GM18861 (cell line): ENCODE data around the gene AADACL4.
"Not testable (repeated sequence)": the region's sequence is repeated elsewhere in the genome, so short reads cannot be mapped to it uniquely, and the experiment has no call there.

Experiments used
- ATAC-seq: cut with Tn5 transposase; IDR thresholded peaks from one replicate; pipeline ENCODE4 v1.9.1; 2021; ENCODE audit not compliant: unreplicated experiment

The AADACL4 gene

DNA sequence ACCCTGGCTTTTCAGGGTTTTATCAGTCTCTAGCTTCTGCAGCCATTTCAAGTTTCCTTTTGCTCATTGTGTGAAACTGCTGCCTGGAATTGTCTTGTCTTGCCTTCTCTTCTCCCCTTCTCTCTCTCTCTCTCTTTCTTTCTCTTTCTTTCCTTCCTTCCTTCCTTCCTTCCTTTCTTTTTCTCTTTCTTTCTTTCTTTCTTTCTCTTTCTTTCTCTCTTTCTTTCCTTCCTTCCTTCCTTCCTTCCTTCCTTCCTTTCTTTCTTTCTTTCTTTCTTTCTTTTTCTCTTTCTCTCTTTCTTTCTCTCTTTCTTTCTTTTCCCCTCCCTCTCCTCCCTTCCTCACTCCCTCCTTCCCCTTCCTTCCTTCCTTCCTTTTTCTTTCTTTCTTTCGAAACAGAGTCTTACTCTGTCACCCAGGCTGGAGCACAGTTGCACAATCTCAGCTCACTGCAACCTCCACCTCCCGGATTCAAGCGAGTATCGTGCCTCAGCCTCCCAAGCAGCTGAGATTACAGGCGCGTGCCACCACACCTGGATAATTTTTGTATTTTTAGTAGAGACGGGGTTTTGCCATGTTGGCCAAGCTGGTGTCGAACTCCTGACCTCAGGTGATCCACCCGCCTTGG lies 14.1 kb downstream of the AADACL4 start:
- not testable (repeated sequence) for ATAC-seq

- no peak for ATAC-seq
Measured at GRCh38 chr1:12658531-12659453, 14.9 kb downstream of the AADACL4 start.

DNA sequence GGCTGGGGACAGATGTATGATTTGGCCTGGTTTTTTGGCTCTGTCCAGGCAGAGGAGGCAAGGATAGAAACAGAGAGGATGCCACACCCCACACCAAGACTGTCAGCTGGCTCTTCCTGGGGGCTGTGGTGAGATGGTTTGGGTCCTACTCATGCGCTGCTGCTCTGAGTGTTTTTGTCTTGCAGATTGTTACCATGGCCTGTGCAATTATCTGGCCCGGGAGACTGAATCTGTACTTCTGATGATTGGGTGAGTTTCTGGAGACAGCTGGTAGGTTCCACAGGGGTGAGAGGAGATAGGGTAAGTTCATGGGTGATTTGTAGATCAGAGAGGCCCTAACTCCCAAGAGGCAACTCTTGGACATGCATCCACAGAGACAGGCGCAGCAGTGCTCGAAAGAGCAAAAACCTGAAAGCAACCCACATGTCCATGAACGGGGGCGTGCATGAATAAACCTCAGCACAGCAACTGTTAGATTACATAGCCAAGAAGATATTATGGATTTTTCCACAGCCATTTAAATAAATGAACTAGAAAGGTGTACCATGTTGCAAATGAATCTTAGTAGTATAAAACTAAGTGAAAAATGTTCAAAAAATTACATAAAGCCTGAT lies 17.8 kb downstream of the AADACL4 start:
- ATAC-seq, result no peak

GRCh38 chr1:12662556-12662955 lies 18.7 kb downstream of the AADACL4 start:
- ATAC-seq, result no peak

DNA sequence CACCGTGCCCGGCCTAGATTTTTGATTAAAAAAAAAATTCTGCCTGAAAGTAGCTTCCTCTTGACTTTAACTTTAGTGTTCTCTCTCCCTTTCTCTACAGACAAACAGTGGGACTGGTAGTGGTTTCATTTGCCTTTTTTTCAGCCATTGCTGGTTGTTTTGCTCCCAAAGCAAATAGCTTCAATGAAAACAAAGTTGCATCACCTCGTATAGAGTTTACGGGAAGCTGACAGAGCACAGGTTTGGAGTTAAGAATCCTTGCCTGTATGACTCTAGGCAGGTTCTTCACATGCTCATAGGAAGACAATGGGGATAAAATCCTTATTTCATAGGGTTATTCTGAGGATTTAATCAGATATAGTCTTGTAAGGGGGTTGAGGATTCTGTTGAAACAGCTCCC lies 21.6 kb downstream of the AADACL4 start:
- no peak for ATAC-seq

- no peak for ATAC-seq
Measured at GRCh38 chr1:12666141-12666735, 22.4 kb downstream of the AADACL4 start.

DNA sequence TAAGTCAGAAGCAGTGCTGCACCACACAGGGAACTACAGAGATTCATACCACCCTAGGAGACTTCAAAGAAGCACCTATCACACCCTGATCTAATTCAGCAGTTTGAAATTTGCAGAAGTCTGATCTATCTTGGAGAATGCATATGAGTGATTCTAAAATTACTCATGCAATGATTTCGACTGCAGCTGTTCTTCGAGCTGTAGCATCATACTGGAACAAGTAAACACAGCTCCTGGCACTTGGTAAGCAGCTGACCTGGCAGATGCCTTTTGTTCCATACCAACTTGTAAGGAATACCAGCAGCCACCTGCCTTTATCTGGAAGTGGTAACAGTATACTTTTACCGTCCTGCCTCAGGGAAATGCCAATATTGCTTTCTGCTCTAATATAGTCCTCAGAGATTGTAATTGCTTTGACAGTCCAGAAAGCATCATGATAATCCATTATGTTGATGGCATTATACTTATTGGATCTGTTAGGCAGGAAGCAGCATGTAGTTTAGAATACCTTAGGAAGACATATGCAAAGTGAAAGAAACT lies 25.7 kb downstream of the AADACL4 start:
- no peak for ATAC-seq

DNA sequence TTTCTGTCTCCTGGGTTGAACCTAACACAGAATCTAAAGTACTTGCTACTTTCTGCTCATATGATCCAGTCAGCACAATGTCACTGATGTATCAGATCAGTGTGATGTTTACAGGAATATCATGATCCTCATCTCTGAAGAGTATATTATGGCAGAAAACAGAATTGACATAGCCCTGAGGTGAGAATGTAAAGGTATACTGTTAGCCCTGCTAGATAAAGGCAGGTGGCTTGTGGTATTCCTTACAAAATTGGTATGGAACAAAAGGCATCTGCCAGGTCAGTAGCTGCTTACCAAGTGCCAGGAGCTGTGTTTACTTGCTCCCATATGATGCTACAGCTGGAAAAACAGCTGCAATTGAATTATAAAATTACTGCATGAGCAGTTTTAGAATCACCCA lies 30.5 kb downstream of the AADACL4 start:
- no peak for ATAC-seq

GRCh38 chr1:12676122-12676521 lies 32.2 kb downstream of the AADACL4 start:
- ATAC-seq, result not testable (repeated sequence)

DNA sequence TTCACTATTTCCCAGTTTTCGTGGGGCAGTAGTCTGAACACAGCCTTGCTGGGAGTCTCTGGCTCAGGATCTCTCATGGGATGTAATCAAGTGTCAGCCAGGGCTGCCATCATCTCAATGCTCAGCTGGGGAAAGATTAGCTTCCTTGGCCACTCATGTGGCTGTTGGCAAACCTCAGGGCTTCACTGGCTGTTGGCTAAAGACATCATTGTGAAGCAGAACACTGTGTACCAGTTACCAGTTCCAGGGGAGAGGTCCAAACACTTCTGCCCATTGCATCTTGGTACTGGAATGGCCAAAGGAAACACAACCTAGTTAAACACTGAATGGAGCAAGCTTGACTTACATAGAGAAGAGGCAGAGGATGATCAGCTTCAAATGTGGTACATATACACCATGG lies 33.7 kb downstream of the AADACL4 start:
- no peak for ATAC-seq

- no peak for ATAC-seq
Measured at GRCh38 chr1:12678350-12678749, 34.5 kb downstream of the AADACL4 start.

DNA sequence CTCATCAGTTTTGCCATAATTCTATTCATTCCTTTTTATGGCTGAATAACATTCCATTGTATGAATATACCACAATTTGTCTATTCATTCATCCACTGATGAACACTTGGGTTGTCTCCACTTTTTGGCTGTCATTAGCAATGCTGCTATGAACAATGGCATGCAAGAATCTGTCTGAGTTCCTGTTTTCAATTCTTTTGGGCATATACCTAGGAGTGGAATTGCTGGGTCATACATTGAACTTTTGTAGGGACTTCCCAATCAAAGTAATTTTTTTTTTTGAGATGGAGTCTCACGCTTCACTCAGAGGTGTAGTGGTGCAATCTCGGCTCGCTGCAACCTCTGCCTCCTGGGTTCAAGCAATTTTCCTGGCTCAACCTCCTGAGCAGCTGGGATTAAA lies 34.9 kb downstream of the AADACL4 start:
- no peak for ATAC-seq

DNA sequence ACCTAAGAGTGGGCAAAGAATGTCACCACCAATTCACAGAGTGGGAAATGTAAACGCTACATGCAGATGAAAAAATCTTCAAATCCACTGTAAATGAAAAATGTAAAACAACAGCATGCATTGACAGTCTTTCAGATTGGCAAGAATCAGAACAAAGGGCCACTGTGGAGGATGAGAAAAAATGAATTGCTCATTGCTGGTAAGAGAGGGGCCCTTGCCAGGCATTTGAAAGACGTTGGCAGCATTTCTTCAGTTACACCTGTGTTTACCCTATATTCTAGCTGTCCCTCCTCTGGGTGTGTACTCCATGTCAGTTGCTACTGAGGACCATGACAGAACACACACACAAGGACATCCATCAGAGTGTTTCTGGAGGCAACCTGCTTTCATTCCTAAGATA lies 46.3 kb downstream of the AADACL4 start:
- ATAC-seq, result no peak

- no peak for ATAC-seq
Measured at GRCh38 chr1:12692967-12693782, 49.3 kb downstream of the AADACL4 start.

- ATAC-seq, result no peak
Measured at GRCh38 chr1:12696658-12697057, 52.8 kb downstream of the AADACL4 start.

GRCh38 chr1:12697397-12697796 lies 53.5 kb downstream of the AADACL4 start:
- ATAC-seq, result no peak

GRCh38 chr1:12703821-12704451 lies 60.1 kb downstream of the AADACL4 start:
- no peak for ATAC-seq

- no peak for ATAC-seq
Measured at GRCh38 chr1:12706061-12706460, 62.2 kb downstream of the AADACL4 start.

DNA sequence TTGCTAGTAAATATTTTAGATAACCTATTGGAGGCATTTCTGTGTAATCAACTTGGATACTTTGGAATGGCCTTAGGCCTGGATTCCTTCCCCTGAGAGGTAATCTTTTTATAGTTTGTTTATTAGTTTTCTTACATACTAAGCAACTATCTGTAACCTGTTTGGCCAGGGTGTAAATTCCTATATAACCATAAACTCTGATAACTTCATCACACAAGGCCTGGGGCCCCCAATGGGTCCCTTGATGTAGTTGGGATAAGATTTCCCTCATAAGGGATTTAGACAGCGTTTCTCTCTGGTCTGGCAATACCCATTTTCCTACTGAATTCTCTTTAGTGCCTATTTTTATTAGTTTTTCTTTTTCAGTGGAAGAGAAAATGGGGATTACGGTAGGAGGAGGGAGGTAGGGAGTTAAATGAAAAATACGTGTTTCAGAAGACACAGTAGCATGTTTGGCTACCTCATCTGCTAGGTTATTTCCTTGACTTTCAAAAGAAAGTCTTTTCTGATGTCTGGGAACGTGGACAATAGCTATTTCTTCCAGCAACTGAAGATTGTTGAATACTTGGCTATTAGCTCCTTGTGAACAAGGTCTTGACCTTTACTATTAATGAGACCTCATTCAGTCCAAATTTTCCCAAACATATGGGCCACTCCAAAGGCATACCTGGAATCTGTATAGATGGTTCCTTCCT lies 64.7 kb downstream of the AADACL4 start:
- no peak for ATAC-seq
